ENCODE measurements around the gene TMEM269. TPM values are rescaled to one million over a fixed set of nuclear protein-coding genes. Genes with fewer than 3 reads are reported as not detected.
A peak's percentile ranks its signal among the peaks of the same experiment; 100 is the strongest.

TMEM269 gene
- total and polyA plus RNA-seq, 12 donors: 0.03 to 1.1 (median 0.08) TPM; not detected in 8

DNA sequence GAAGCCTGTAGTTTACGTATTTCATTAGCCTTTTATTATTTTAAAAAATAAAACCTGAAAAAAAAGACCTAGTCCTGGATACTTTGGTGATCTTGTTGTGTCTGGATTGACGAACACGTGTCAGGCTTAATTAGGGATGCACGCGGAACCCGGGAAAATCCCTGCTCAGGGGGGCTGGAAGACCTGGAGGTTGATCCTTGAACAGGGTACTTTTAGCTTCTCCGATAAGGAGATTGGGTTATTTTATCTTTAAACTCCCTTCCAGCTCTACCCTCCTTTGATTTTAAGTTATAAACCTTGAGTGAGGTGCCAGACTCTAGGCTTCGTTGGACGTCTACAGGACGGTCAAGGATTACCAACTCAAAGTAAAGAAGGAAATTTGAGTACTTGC lies 61.1 kb downstream of the TMEM269 start:
- Histone ChIP-seq H3K36me3 (replicated peaks in 1 of 2) (peaks cover 0 to 11% of the 10 kb centered on the region in 2 donors), H3K9me3 (replicated peaks in 1 of 3) (no peaks in the 10 kb centered on the region), H3K4me3 (peak overlapping the region in 2 of 4 donors; percentile 71 to 87), H3K27me3 (no peaks in the 10 kb centered on the region), H3K27ac (no peak overlapping the region), H3K4me1 (replicated peaks in 1 of 2) (peaks cover 0 to 30% of the 10 kb centered on the region in 2 donors)
- no peak for DNase-seq
- TF ChIP-seq, protein P1, sequence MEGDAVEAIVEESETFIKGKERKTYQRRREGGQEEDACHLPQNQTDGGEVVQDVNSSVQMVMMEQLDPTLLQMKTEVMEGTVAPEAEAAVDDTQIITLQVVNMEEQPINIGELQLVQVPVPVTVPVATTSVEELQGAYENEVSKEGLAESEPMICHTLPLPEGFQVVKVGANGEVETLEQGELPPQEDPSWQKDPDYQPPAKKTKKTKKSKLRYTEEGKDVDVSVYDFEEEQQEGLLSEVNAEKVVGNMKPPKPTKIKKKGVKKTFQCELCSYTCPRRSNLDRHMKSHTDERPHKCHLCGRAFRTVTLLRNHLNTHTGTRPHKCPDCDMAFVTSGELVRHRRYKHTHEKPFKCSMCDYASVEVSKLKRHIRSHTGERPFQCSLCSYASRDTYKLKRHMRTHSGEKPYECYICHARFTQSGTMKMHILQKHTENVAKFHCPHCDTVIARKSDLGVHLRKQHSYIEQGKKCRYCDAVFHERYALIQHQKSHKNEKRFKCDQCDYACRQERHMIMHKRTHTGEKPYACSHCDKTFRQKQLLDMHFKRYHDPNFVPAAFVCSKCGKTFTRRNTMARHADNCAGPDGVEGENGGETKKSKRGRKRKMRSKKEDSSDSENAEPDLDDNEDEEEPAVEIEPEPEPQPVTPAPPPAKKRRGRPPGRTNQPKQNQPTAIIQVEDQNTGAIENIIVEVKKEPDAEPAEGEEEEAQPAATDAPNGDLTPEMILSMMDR (IDR thresholded peaks at IDR 0.05): no peak
- no peak for TF ChIP-seq POLR2A (IDR thresholded peaks at IDR 0.05)
- WGBS, 4 donors: 7 to 11% (median 8%) methylated on average over 10 of the region's 10 CpGs
- intact Hi-C loops (cut with DNase I): no loop called here

DNA sequence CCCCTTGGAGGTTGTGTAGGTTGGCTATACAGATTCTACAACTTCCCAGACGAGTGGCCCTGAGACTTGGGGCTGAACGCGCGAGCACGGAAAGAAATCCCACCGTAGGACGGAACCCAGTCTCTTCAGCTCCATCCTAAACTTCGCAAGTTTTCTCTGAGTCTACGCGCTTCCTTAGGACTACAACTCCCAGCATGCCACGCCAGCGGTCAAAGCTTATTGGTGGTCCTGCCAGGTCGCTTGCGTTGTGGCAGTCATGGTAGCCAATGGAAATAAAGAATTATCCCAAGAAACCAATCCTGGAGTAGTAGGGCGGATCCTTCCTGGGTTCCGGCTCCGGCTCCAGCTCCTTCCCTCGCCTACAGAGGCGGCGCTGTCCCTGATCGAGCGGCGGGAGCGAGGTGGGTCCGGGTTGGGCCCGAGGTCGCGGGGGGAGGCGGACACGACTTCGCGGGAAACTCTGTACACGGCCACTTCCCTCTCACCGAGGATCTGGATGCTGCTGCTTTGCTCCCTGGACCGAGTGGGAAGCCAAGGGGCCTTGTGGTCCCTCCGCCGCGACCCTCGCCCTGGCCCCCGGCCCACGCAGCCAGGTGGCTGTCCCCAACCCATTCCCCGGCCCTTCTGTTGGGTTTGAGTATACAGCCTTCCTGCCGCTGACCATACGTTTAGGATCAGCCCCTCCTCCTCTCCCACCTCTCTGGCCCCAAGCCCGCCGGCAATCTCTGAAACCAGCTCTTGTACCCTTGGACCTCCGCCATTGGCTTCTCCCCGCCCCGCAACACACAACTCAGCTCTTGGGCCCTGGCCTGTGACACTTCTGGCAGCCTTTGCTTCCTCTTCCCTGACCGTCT lies 61.7 kb downstream of the TMEM269 start, which contains the start of gene ZNF691:
Gene ZNF691, plus strand, starts transcription at position 357 of the 854 bp plus-strand sequence. CDS start 3,046 bp downstream, outside the sequence.
- TF ChIP-seq, protein P1 (IDR thresholded peaks at IDR 0.05): peak; percentile 6 to 48 (median 22)
- TF ChIP-seq POLR2A (IDR thresholded peaks at IDR 0.05): peak; percentile 62 to 67
- intact Hi-C loops (cut with DNase I): no loop called here
- peak; percentile 91 to 99 (median 96) for DNase-seq

DNA sequence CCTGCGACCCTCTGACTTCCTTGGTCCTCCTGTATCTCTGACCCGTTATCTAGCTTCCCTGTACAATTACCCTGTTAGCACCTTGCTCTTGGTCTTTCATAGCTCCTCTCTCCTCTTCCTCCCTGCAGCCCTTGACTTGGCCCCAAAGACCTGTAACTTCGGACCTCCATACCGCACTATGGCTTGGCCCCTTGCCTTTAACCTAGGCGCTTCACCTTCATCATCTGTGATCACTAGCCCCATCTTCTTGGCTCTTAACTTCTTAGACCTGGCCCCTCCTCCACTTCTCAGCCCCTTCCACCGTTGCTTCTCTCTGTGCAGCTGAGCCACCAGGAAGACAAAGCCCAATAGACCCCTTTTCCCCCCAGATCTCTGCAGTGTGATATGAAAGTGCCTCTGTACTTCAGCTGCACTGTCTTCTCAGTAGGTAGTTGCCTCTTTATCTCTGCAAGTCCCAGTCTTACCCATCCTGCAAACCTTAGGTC lies 62.4 kb downstream of the TMEM269 start:
- Histone ChIP-seq H3K36me3 (replicated peaks in 1 of 2) (peaks cover 0 to 11% of the 10 kb centered on the region in 2 donors), H3K27me3 (no peaks in the 10 kb centered on the region), H3K9me3 (replicated peaks in 1 of 3) (no peaks in the 10 kb centered on the region), H3K4me3 (peak overlapping the region in 3 of 4 donors; percentile 52 to 87 (median 71)), H3K27ac (peak overlapping the region in 2 of 5 donors; percentile 70 to 71), H3K4me1 (replicated peaks in 1 of 2) (peaks cover 0 to 30% of the 10 kb centered on the region in 2 donors)
- intact Hi-C loops (cut with DNase I): no loop called here
- TF ChIP-seq, protein P1 (IDR thresholded peaks at IDR 0.05): no peak
- TF ChIP-seq POLR2A (IDR thresholded peaks at IDR 0.05): no peak
- 9 to 11% (median 10%) methylated on average over 6 of the region's 6 CpGs for WGBS, 4 donors
- no peak for DNase-seq

More for the DNA sequence above, 61.7 kb downstream of the TMEM269 start, which contains the start of gene ZNF691:
- H3K27ac ChIP-seq: peak within 1 kb of the TSS in 4 of 5 donors; percentile 33 to 80 (median 70)
- H3K9me3 ChIP-seq (replicated peaks in 1 of 3): no peaks in the 10 kb centered on the region
- 1 to 2% (median 1%) methylated on average over 24 to 50 of the region's 50 CpGs for whole genome bisulfite sequencing, 4 donors
- H3K4me1 ChIP-seq (replicated peaks in 1 of 2): peaks cover 0 to 30% of the 10 kb centered on the region in 2 donors
- H3K4me3 ChIP-seq: peak within 1 kb of the TSS; percentile 52 to 88 (median 79)
- H3K36me3 ChIP-seq (replicated peaks in 1 of 2): peaks cover 0 to 11% of the 10 kb centered on the region in 2 donors
- H3K27me3 ChIP-seq: no peaks in the 10 kb centered on the region

DNA sequence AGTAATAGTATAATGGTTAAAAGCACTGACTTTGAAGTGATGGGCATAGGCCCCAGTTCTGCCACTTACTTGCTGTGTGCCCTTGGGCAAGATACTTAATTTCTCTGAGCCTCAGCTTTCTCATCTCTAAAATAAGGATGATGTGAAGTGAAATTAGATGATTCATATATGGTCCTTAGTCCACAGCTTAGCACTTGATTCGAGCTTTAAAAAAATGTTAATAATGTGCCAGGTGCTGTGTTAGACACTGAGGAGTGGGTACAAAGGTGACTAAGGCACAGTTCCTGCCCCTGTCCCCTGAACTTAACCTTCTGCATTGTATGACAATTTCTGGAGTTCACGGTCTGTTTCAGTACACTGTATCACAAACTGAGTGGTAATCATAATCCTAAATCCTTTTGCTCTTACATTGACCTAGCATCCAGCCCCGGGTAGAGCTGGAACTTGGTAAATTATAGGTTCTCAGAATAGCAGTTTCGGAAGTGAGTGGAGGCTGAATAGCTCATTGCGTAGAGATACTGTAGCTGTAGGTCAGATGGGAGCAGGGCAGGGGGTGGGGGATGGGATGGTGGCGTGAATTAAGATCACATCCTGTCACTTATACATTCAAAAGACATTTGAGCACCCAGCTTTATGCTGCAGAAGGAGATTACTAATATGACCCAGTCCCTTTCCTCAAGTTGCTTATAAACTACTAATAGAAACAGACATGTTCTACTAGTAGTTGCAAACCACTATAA lies 63.1 kb downstream of the TMEM269 start:
- no peak for DNase-seq
- Histone ChIP-seq H3K4me3 (no peak overlapping the region), H3K36me3 (replicated peaks in 1 of 2) (peaks cover 0 to 7% of the 10 kb centered on the region in 2 donors), H3K4me1 (replicated peaks in 1 of 2) (peaks cover 0 to 30% of the 10 kb centered on the region in 2 donors), H3K27ac (no peak overlapping the region), H3K9me3 (replicated peaks in 1 of 3) (no peaks in the 10 kb centered on the region), H3K27me3 (no peaks in the 10 kb centered on the region)
- intact Hi-C loops (cut with DNase I): no loop called here
- TF ChIP-seq, protein P1 (IDR thresholded peaks at IDR 0.05): no peak
- WGBS, 4 donors: 66 to 74% (median 73%) methylated on average over 6 of the region's 6 CpGs

Measured in adrenal gland (tissue), 12 donors.